K562 (cell line): ENCODE measurements around the gene CNOT1. TPM values are rescaled to one million over a fixed set of nuclear protein-coding genes. Genes with fewer than 3 reads are reported as not detected.

Source experiments
- CBFB ChIP-seq: sonication (generic); formaldehyde crosslinking; IDR thresholded peaks from 2 replicates; pipeline ENCODE4 v1.4.0; 2020; ENCODE audit warnings: mild to moderate bottlenecking, missing genetic modification reagents
- EP300 ChIP-seq: IDR thresholded peaks from 2 replicates; pipeline ENCODE4 v1.6.1; 2012; ENCODE audit warnings: low read length, improper control_type of control experiment
- GABPB1 ChIP-seq: sonication (generic); formaldehyde crosslinking; IDR thresholded peaks from 2 replicates; pipeline ENCODE4 v1.8.0; 2022; ENCODE audit warnings: mild to moderate bottlenecking, missing genetic modification reagents
- GTF2A2 ChIP-seq: IDR thresholded peaks from 2 replicates; pipeline ENCODE4 v1.6.1; 2016; ENCODE audit warnings: mild to moderate bottlenecking, missing genetic modification characterization, missing compliant biosample characterization
- NONO ChIP-seq, 2 experiments: fragments of 200-400 bp in 1 of 2; fragments of 450-650 bp in 1 of 2; formaldehyde crosslinking in 1 of 2; IDR thresholded peaks; 2 replicates each; pipeline ENCODE4 v1.6.1; 2017; ENCODE audit warnings: low read depth in 2 of 2, mild to moderate bottlenecking in 2 of 2, moderate library complexity in 2 of 2, low read length in 1 of 2
- REST ChIP-seq, 2 experiments: fragments of 450-650 bp; formaldehyde crosslinking in 1 of 2; IDR thresholded peaks; 2 replicates each; pipeline versions ENCODE4 v1.4.0 to v1.6.1; 2014 to 2020; ENCODE audit warnings: mild to moderate bottlenecking in 2 of 2, borderline replicate concordance in 1 of 2, low read depth in 1 of 2
- TCF3 ChIP-seq: sonication (generic); formaldehyde crosslinking; IDR thresholded peaks from 2 replicates; pipeline ENCODE4 v1.4.0; 2020; ENCODE audit warnings: mild to moderate bottlenecking, missing genetic modification reagents
- TEAD4 ChIP-seq, 2 experiments: sonication (generic) in 1 of 2; formaldehyde crosslinking in 1 of 2; IDR thresholded peaks; 2 replicates each; pipeline versions ENCODE4 v1.6.1 to v1.8.0; 2012 to 2022; ENCODE audit warnings: borderline replicate concordance in 1 of 2, inconsistent platforms in 1 of 2, low read length in 1 of 2, mild to moderate bottlenecking in 1 of 2, missing genetic modification reagents in 1 of 2
- ZNF263 ChIP-seq: sonication (generic); formaldehyde crosslinking; IDR thresholded peaks from 2 replicates; pipeline ENCODE4 v1.8.0; 2022; ENCODE audit warnings: mild to moderate bottlenecking, missing genetic modification reagents, borderline replicate concordance
- polyA plus RNA-seq, 8 experiments: library from polyadenylated mRNA; depleted of rRNA in 4 of 8; stranded (reverse) in 5 of 8; unstranded in 3 of 8; fragments of >200 nt; fragmentation: Nextera tagmentation in 2 of 8; fragmentation: Illumina TruSeq in 1 of 8; extraction: Ambion mirVana in 2 of 8; extraction: Trizol in 1 of 8; gene quantifications; 2 replicates each; pipeline versions ENCODE4 v1.2.1 to v1.2.3, GENCODE V29; 2011 to 2014; ENCODE audit warnings: inconsistent platforms in 1 of 8, missing spikeins in 1 of 8
- total RNA-seq, 7 experiments: library from RNA; depleted of rRNA in 6 of 7; stranded (reverse); fragments of >200 nt in 6 of 7; fragmentation: Illumina TruSeq in 2 of 7; extraction: Trizol in 2 of 7; gene quantifications; 2 replicates each; pipeline versions ENCODE4 v1.2.1 to v1.2.3, GENCODE V29; 2011 to 2021; ENCODE audit warnings: low replicate concordance in 1 of 7
- TF ChIP-seq, protein P1 (sequence below): sonication (generic); formaldehyde crosslinking; IDR thresholded peaks from 2 replicates; pipeline ENCODE4 v1.9.0; 2022; ENCODE audit warnings: mild to moderate bottlenecking, missing genetic modification reagents

CNOT1 gene
- total and polyA plus RNA-seq, 9 of the 15 experiments (the other 6 are each of a cell fraction or from before 2014, with no cell fraction given) = 110 to 270 (median 220) TPM

GRCh38 chr16:58487566-58488351 is 141.9 kb downstream of the CNOT1 start (continued):
- TF ChIP-seq REST (IDR thresholded peaks at IDR 0.05; ENCODE audit: borderline replicate concordance) (peak; percentile 93), REST (CRISPR knock-in tag; IDR thresholded peaks at IDR 0.05; ENCODE audit: low read depth) (no peak), NONO (IDR thresholded peaks at IDR 0.05; ENCODE audit: low read depth in 2 of 2, low read length in 1 of 2) (0 out of 4 replicates have a peak, but pooled peaks of 1 of the 2 experiments have one; percentile 17), TCF3 (CRISPR knock-in tag) (peak; percentile 24; the same call in 1 of the 2 replicates), ZNF263 (no peak), GABPB1 (CRISPR knock-in tag) (peak; percentile 40; the same call in 1 of the 2 replicates), EP300 (no peak), GTF2A2 (tag) (no peak), TEAD4 (IDR thresholded peaks at IDR 0.05; ENCODE audit: low read length) (no peak), TEAD4 (CRISPR knock-in tag; IDR thresholded peaks at IDR 0.05; ENCODE audit: borderline replicate concordance) (peak; percentile 47; the same call in 1 of the 2 replicates), CBFB (CRISPR knock-in tag) (0 out of 2 replicates have a peak, but pooled peaks have one; percentile 42)
- TF ChIP-seq, protein P1, sequence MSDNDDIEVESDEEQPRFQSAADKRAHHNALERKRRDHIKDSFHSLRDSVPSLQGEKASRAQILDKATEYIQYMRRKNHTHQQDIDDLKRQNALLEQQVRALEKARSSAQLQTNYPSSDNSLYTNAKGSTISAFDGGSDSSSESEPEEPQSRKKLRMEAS (CRISPR knock-in tag) = peak; percentile 49; the same call in 1 of the 2 replicates
